Right atrium auricular region (tissue), 2 donors: Measurements from ENCODE around the gene ZMIZ1. TPM values are rescaled to one million over a fixed set of nuclear protein-coding genes. Genes with fewer than 3 reads are reported as not detected.

Source experiments
- DNase-seq: peaks from one replicate; pipeline ENCODE4 v3.0.0-alpha.2; 2019; ENCODE audit warnings: low spot score
- H3K27ac ChIP-seq, 2 donors: fragments of 200-600 bp; sonication (generic); 1 replicate in 1 of 2; 2 replicates in 1 of 2; pipeline ENCODE4 v1.5.1; 2016 to 2019
- H3K27me3 ChIP-seq, 2 donors: fragments of 200-600 bp; sonication (generic); one replicate each; pipeline versions ENCODE4 v1.5.1 to v1.6.0; 2017 to 2019
- H3K36me3 ChIP-seq: fragments of 200-600 bp; sonication (generic); one replicate; pipeline ENCODE4 v1.5.1; 2016
- H3K4me1 ChIP-seq, 2 donors: fragments of 200-600 bp; sonication (generic); one replicate each; pipeline versions ENCODE4 v1.5.1 to v1.6.0; 2017 to 2019
- H3K4me3 ChIP-seq, 2 donors: fragments of 200-600 bp; sonication (generic); 1 replicate in 1 of 2; 2 replicates in 1 of 2; pipeline ENCODE4 v1.5.1; 2017 to 2019; ENCODE audit warnings: mild to moderate bottlenecking in 1 of 2, moderate library complexity in 1 of 2
- H3K9me3 ChIP-seq, 2 donors: fragments of 200-600 bp; sonication (generic); one replicate each; pipeline ENCODE4 v1.5.1; 2019
- total RNA-seq, 2 donors: library from RNA; depleted of rRNA; stranded (reverse); fragments of >200 nt; gene quantifications; one replicate each; pipeline ENCODE4 v1.1.0, GENCODE V29; 2016
- TF ChIP-seq, protein P1 (sequence below), 2 donors: fragments of 200-600 bp; sonication (generic); IDR thresholded peaks; one replicate each; pipeline ENCODE4 v1.5.1; 2019; ENCODE audit warnings: antibody characterized with exemption in 2 of 2

ZMIZ1 gene
- total RNA-seq, 2 donors from 2014 or later = 59.3 to 71.0 TPM

DNA sequence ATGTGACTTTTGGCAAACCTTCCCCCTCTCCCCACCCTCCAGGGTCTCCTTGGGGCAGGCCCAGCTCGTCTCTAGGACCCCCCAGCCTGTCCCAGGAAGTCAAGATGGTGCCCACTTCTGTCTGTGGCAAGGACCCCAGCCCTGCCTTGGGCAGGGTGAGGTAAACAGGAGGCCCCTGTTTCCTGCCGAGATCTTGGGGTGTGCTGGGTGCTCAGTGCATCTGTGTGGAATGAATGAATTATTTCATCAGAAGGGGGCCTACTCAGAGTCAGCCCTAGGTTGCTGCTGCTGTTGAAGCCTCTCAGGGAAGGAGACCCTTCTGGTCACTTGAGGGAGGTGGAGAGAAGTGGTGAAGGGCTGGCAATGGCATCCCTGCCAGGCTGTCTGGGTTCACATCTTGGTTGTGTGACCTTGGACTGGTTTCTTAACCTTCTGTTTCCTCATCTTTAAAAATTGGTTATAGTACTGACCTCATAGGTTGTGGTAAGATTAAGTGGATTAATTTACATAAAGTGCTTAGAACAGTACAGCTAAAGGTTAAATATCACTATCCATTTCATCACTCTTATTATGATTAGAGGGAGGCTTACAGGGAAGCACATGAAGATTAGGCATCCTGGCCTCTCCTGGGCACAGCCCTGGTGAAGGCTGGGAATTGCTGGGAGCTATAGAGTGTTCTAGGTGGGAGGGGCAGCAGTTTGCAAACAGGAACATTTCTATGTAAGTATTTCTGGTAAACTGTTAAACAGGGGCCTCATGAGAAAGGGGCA is 67.7 kb downstream of the ZMIZ1 start:
- Histone ChIP-seq H3K36me3 (peaks cover 15% of the 10 kb centered on the region), H3K9me3 (no peaks in the 10 kb centered on the region), H3K27me3 (no peaks in the 10 kb centered on the region), H3K4me1 (peaks cover 5 to 100% of the 10 kb centered on the region in 2 donors), H3K4me3 (no peak overlapping the region), H3K27ac (peak overlapping the region; percentile 93 to 98)
- DNase-seq = no peak
- TF ChIP-seq, protein P1, sequence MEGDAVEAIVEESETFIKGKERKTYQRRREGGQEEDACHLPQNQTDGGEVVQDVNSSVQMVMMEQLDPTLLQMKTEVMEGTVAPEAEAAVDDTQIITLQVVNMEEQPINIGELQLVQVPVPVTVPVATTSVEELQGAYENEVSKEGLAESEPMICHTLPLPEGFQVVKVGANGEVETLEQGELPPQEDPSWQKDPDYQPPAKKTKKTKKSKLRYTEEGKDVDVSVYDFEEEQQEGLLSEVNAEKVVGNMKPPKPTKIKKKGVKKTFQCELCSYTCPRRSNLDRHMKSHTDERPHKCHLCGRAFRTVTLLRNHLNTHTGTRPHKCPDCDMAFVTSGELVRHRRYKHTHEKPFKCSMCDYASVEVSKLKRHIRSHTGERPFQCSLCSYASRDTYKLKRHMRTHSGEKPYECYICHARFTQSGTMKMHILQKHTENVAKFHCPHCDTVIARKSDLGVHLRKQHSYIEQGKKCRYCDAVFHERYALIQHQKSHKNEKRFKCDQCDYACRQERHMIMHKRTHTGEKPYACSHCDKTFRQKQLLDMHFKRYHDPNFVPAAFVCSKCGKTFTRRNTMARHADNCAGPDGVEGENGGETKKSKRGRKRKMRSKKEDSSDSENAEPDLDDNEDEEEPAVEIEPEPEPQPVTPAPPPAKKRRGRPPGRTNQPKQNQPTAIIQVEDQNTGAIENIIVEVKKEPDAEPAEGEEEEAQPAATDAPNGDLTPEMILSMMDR (IDR thresholded peaks at IDR 0.05) = no peak

DNA sequence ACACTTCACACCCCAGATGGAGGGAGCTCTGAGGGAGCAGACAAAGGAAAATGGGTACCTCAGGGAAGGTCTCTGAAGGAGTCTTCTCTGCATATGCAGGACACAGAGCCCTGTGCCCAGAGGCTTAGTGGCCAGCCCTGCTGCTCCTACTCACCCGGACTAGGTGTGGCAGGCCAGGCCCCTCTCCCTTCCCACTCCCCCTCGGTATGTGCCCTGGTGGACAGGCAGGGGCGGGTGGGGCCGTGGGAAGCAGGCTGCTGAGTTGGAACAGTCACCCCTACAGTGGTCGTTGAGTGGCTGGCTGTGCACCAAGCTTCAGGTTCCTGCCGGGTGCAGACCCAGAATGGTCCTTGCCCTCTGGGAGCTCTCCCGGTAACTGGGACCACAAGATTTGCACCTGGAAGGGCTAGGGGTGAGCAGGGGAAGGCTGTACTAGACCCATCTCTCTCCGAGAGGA is 68.6 kb downstream of the ZMIZ1 start:
- H3K4me3 ChIP-seq = no peak overlapping the region
- no peaks in the 10 kb centered on the region for H3K9me3 ChIP-seq
- peak overlapping the region; percentile 93 to 98 for H3K27ac ChIP-seq
- DNase-seq = no peak
- peaks cover 14% of the 10 kb centered on the region for H3K36me3 ChIP-seq
- TF ChIP-seq, protein P1 (IDR thresholded peaks at IDR 0.05) = no peak
- peaks cover 5 to 100% of the 10 kb centered on the region in 2 donors for H3K4me1 ChIP-seq
- H3K27me3 ChIP-seq = no peaks in the 10 kb centered on the region

DNA sequence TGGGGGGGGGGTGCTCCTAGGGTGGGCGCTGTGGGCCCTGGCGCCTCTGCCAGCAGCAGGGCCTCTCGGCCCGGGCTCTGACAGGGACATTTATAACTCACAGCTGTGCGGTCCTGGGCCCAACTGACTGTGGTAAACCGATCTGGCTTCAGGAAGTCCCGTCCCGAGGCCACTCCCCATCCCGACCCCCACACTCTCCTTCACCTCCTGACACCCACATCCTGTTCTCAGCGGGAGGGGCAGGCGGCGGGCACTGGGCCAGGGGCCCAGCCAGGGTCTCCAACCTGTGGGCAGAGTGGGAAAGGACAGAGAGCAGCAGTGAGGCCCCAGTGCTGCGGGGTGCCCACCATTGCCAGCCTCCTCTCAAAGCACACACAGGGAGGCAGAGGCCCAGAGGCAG is 69.1 kb downstream of the ZMIZ1 start:
- DNase-seq = no peak
- H3K4me3 ChIP-seq = no peak overlapping the region
- TF ChIP-seq, protein P1 (IDR thresholded peaks at IDR 0.05) = no peak

GRCh38 chr10:79138449-79139123 is 69.8 kb downstream of the ZMIZ1 start:
- TF ChIP-seq, protein P1 (IDR thresholded peaks at IDR 0.05) = no peak
- Histone ChIP-seq H3K4me3 (no peak overlapping the region), H3K27me3 (no peaks in the 10 kb centered on the region), H3K9me3 (no peaks in the 10 kb centered on the region), H3K36me3 (peaks cover 21% of the 10 kb centered on the region), H3K4me1 (peaks cover 2 to 98% of the 10 kb centered on the region in 2 donors), H3K27ac (peak overlapping the region; percentile 93 to 98)
- no peak for DNase-seq

More for the DNA sequence above, 69.1 kb downstream of the ZMIZ1 start:
- Histone ChIP-seq H3K36me3 (peaks cover 17% of the 10 kb centered on the region), H3K27me3 (no peaks in the 10 kb centered on the region), H3K4me1 (peaks cover 5 to 100% of the 10 kb centered on the region in 2 donors), H3K9me3 (no peaks in the 10 kb centered on the region), H3K27ac (peak overlapping the region; percentile 93 to 98)

- Histone ChIP-seq H3K4me1 (peaks cover 0 to 98% of the 10 kb centered on the region in 2 donors), H3K4me3 (no peak overlapping the region), H3K36me3 (peaks cover 21% of the 10 kb centered on the region), H3K27me3 (no peaks in the 10 kb centered on the region), H3K9me3 (no peaks in the 10 kb centered on the region), H3K27ac (peak overlapping the region; percentile 93 to 98)
- DNase-seq = peak; percentile 90
- TF ChIP-seq, protein P1 (IDR thresholded peaks at IDR 0.05) = no peak
Observed at GRCh38 chr10:79139124-79139835, 70.5 kb downstream of the ZMIZ1 start.
